Stimulated activated CD8-positive, alpha-beta memory T cell treated with anti-CD3 and anti-CD28 coated beads, Interleukin-2, amount 100 ng/mL, for 1 hour (primary cell): ENCODE results near the gene SNRPA1.
A peak's percentile ranks its signal among the peaks of the same experiment; 100 is the strongest.

Experiments
- DNase-seq, 2 donors: peaks; one replicate each; pipeline ENCODE4 v3.0.0-alpha.2; 2020; ENCODE audit warnings: low read depth in 2 of 2

The SNRPA1 gene

GRCh38 chr15:101294731-101295606 lies at the start of gene SNRPA1:
Gene SNRPA1, minus strand, starts transcription at chr15:101295248. Its CDS starts 70 bp downstream, at chr15:101295178.
- peak; percentile 95 to 97 for DNase-seq

GRCh38 chr15:101342056-101342455 lies 47.0 kb upstream of the SNRPA1 start:
- no peak for DNase-seq

GRCh38 chr15:101338502-101339057 lies 43.5 kb upstream of the SNRPA1 start:
- DNase-seq: no peak

GRCh38 chr15:101337976-101338375 lies 42.9 kb upstream of the SNRPA1 start:
- DNase-seq: no peak

GRCh38 chr15:101333907-101334789 lies 39.1 kb upstream of the SNRPA1 start:
- peak in 1 of 2 donors; percentile 24 for DNase-seq

GRCh38 chr15:101332061-101332467 lies 37.0 kb upstream of the SNRPA1 start:
- no peak for DNase-seq

GRCh38 chr15:101329867-101330380 lies 34.9 kb upstream of the SNRPA1 start:
- DNase-seq: no peak

GRCh38 chr15:101329309-101329863 lies 34.3 kb upstream of the SNRPA1 start:
- DNase-seq: no peak

- DNase-seq: no peak
These were observed 33.0 kb upstream of the SNRPA1 start for GRCh38 chr15:101328001-101328400.

- DNase-seq: no peak
These were observed 32.2 kb upstream of the SNRPA1 start for GRCh38 chr15:101327147-101327740.

GRCh38 chr15:101326462-101327146 lies 31.6 kb upstream of the SNRPA1 start:
- no peak for DNase-seq

- DNase-seq: no peak
These were observed 30.9 kb upstream of the SNRPA1 start for GRCh38 chr15:101326026-101326315.

GRCh38 chr15:101325263-101326025 lies 30.4 kb upstream of the SNRPA1 start:
- DNase-seq: no peak

GRCh38 chr15:101324524-101325177 lies 29.6 kb upstream of the SNRPA1 start:
- no peak for DNase-seq

GRCh38 chr15:101323793-101324523 lies 28.9 kb upstream of the SNRPA1 start:
- DNase-seq: no peak

- no peak for DNase-seq
These were observed 27.9 kb upstream of the SNRPA1 start for GRCh38 chr15:101322854-101323477.

- no peak for DNase-seq
These were observed 27.1 kb upstream of the SNRPA1 start for GRCh38 chr15:101322016-101322695.
